ENCODE measurements around the gene SLC44A5. TPM values are rescaled to one million over a fixed set of nuclear protein-coding genes. Genes with fewer than 3 reads are reported as not detected.
"Not testable (repeated sequence)": the region's sequence is repeated elsewhere in the genome, so short reads cannot be mapped to it uniquely, and the experiment has no call there.

The SLC44A5 gene
- total RNA-seq, 4 donors from 2014 or later: 2.2 to 5.2 (median 3.3) TPM; not detected in 1

DNA sequence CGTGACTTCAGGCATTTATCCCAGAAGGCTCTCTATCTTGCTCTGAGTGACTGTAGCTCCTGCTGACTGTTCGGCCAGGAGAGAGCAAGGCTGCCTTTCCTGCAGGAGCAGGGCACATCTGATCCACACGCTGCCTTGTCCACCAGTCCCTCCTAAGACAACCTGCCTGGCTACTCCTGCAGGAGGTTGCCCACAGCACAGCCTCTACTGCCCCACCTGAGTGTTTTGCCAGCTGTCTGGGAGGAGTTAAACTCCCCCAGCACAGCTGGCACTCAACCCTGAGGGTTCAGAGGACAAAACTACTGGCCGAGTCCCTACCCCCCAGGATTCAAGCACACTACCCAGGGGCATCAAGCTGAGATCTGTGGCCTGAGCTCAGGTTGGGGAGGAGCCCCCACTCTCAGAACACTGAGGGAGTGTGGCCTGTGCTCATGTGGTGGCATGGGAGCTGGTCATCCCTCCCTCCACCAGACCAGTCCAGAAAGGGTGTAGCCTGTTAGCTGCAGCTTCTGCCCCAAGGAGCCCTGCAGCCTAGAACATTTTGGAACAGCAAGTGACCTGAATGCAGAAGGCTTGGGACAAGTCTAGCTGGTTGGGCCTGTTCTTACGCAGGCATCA, 237.3 kb downstream of the SLC44A5 start:
- Histone ChIP-seq H3K4me3 (no peak overlapping the region), H3K27me3 (no peaks in the 10 kb centered on the region), H3K4me1 (no peaks in the 10 kb centered on the region), H3K27ac (no peak overlapping the region), H3K9me3 (no peaks in the 10 kb centered on the region), H3K36me3 (no peaks in the 10 kb centered on the region)
- TF ChIP-seq POLR2A (IDR thresholded peaks at IDR 0.05) (no peak), POLR2AphosphoS5 (IDR thresholded peaks at IDR 0.05) (no peak), EP300 (IDR thresholded peaks at IDR 0.05; ENCODE audit: low read depth) (no peak)
- TF ChIP-seq, protein P1, sequence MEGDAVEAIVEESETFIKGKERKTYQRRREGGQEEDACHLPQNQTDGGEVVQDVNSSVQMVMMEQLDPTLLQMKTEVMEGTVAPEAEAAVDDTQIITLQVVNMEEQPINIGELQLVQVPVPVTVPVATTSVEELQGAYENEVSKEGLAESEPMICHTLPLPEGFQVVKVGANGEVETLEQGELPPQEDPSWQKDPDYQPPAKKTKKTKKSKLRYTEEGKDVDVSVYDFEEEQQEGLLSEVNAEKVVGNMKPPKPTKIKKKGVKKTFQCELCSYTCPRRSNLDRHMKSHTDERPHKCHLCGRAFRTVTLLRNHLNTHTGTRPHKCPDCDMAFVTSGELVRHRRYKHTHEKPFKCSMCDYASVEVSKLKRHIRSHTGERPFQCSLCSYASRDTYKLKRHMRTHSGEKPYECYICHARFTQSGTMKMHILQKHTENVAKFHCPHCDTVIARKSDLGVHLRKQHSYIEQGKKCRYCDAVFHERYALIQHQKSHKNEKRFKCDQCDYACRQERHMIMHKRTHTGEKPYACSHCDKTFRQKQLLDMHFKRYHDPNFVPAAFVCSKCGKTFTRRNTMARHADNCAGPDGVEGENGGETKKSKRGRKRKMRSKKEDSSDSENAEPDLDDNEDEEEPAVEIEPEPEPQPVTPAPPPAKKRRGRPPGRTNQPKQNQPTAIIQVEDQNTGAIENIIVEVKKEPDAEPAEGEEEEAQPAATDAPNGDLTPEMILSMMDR (IDR thresholded peaks at IDR 0.05): no peak
- in situ Hi-C loops (cut with MboI; ENCODE audit: low pct_ligation_motif_present in 1 of 4, low pct_unique_long_range_greater_than_20kb in 1 of 4, low sequenced_read_pairs in 3 of 4) (no loop called here), intact Hi-C loops (cut with DNase I; ENCODE audit: low total_unique reads) (no loop called here)
- no peak for DNase-seq
- 65% methylated on average over 5 of the region's 5 CpGs; no CpG with 5 or more reads in 1 of the 2 donors for WGBS, 2 donors (ENCODE audit: low coverage in 1 of 2)

DNA sequence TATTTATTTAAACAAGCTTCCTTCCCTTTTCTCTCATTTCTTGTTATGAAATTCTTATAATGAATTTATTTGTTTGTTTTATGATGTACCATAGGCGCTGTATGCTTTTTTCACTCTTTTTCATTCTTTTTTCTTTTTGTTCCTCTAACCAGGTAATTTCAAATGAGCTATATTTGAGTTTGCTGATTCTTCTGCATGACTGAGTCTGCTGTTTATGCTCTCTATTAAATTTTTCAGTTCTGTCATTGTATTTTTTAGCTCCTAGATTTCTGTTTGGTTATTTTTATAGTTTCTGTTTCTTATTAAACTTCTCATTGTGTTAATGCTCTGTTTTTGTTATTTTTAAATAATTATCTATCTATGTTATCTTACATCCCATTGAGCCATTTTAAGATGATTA, 244.3 kb downstream of the SLC44A5 start:
- no peaks in the 10 kb centered on the region for H3K36me3 ChIP-seq
- in situ Hi-C loops (cut with MboI; ENCODE audit: low pct_ligation_motif_present in 1 of 4, low pct_unique_long_range_greater_than_20kb in 1 of 4, low sequenced_read_pairs in 3 of 4): no loop called here
- H3K9me3 ChIP-seq: peaks cover 0 to 11% of the 10 kb centered on the region in 2 donors
- no peak overlapping the region for H3K4me3 ChIP-seq
- 63 to 88% methylated on average over 1 of the region's 1 CpG for WGBS, 2 donors (ENCODE audit: low coverage in 1 of 2)
- intact Hi-C loops (cut with DNase I; ENCODE audit: low total_unique reads): no loop called here
- no peak for DNase-seq
- no peak overlapping the region for H3K27ac ChIP-seq
- H3K4me1 ChIP-seq: no peaks in the 10 kb centered on the region
- TF ChIP-seq, protein P1 (IDR thresholded peaks at IDR 0.05): no peak
- no peak for TF ChIP-seq EP300 (IDR thresholded peaks at IDR 0.05; ENCODE audit: low read depth)
- no peak for TF ChIP-seq POLR2AphosphoS5 (IDR thresholded peaks at IDR 0.05)
- TF ChIP-seq POLR2A (IDR thresholded peaks at IDR 0.05): no peak
- H3K27me3 ChIP-seq: no peaks in the 10 kb centered on the region

DNA sequence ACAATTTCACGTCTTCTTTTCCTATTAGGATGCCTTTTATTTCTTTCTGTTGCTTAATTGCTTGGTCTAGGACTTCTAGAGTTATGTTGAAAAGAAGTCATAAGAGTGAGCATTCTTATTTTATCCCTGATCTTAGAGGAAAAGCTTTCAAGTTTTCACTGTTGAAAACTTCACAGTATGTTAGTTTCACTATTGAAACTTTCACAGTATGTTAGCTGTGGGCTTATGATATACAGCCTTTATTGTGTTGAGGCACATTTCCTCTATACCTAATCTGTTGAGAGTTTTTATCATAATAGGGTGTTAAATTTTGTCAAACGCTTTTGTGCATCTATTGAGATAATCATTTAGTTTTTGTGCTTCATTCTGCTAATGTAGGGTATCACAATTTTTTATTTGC, 249.7 kb downstream of the SLC44A5 start:
- intact Hi-C loops (cut with DNase I; ENCODE audit: low total_unique reads): no loop called here
- Histone ChIP-seq H3K4me3 (no peak overlapping the region), H3K36me3 (no peaks in the 10 kb centered on the region), H3K4me1 (no peaks in the 10 kb centered on the region), H3K27me3 (no peaks in the 10 kb centered on the region), H3K9me3 (peaks cover 0 to 10% of the 10 kb centered on the region in 2 donors), H3K27ac (no peak overlapping the region)
- TF ChIP-seq, protein P1 (IDR thresholded peaks at IDR 0.05): no peak
- TF ChIP-seq POLR2A (IDR thresholded peaks at IDR 0.05): no peak
- no peak for TF ChIP-seq POLR2AphosphoS5 (IDR thresholded peaks at IDR 0.05)
- no peak for TF ChIP-seq EP300 (IDR thresholded peaks at IDR 0.05; ENCODE audit: low read depth)
- WGBS, 2 donors (ENCODE audit: low coverage in 1 of 2): 74 to 75% methylated on average over 2 of the region's 2 CpGs
- DNase-seq: no peak
- in situ Hi-C loops (cut with MboI; ENCODE audit: low pct_ligation_motif_present in 1 of 4, low pct_unique_long_range_greater_than_20kb in 1 of 4, low sequenced_read_pairs in 3 of 4): no loop called here

DNA sequence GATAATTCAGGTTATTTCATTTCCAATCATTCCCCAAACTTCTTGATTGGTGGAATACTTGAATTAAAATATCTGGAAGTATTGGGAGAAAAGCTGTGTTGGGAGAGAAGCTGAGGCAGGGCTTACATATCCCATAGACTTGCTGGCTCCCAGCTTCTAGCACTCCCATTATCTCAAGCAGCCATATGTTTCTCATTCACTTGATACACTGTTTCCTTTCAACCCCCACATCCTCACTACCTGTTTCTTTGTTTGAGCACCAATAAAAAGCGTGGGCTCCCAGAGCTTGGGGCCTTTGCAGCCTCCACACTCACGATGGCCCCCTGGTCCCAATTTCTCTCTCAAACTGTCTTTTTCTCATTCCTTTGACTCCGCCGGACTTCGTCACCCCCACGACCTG, 256.6 kb downstream of the SLC44A5 start:
- H3K4me1 ChIP-seq; H3K4me3 ChIP-seq; in situ Hi-C loops (cut with MboI; ENCODE audit: low pct_ligation_motif_present in 1 of 4, low pct_unique_long_range_greater_than_20kb in 1 of 4, low sequenced_read_pairs in 3 of 4); H3K27me3 ChIP-seq; H3K36me3 ChIP-seq; H3K9me3 ChIP-seq; H3K27ac ChIP-seq; DNase-seq; intact Hi-C loops (cut with DNase I; ENCODE audit: low total_unique reads): not testable (repeated sequence)
- 79 to 80% methylated on average over 6 of the region's 6 CpGs for WGBS, 2 donors (ENCODE audit: low coverage in 1 of 2)

DNA sequence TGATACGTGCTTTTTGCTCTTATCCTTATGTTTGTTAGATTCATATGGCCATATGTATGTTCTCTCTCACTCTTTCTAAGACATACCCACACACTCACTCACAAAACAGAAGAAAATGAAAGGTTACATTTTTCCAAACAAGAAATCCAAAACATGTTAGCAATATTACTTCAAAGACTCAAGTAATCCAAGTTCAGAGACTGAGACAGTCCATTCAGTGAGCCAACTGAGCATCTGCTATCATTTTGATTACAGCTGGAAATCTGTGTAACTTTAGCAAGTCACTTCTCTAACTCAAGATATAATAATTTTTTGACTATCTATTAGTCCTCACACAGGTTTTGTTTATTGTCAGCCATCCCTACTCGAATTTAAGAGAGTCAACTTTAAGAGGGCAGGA, 257.9 kb downstream of the SLC44A5 start:
- H3K9me3 ChIP-seq: no peaks in the 10 kb centered on the region
- WGBS, 2 donors (ENCODE audit: low coverage in 1 of 2): 39 to 47% methylated on average over 2 of the region's 2 CpGs
- intact Hi-C loops (cut with DNase I; ENCODE audit: low total_unique reads) (no loop called here), in situ Hi-C loops (cut with MboI; ENCODE audit: low pct_ligation_motif_present in 1 of 4, low pct_unique_long_range_greater_than_20kb in 1 of 4, low sequenced_read_pairs in 3 of 4) (no loop called here)
- H3K27ac ChIP-seq: no peak overlapping the region
- TF ChIP-seq EP300 (IDR thresholded peaks at IDR 0.05; ENCODE audit: low read depth) (no peak), POLR2AphosphoS5 (IDR thresholded peaks at IDR 0.05) (no peak), POLR2A (IDR thresholded peaks at IDR 0.05) (no peak)
- TF ChIP-seq, protein P1 (IDR thresholded peaks at IDR 0.05): no peak
- no peak for DNase-seq
- no peaks in the 10 kb centered on the region for H3K36me3 ChIP-seq
- no peaks in the 10 kb centered on the region for H3K4me1 ChIP-seq
- H3K27me3 ChIP-seq: no peaks in the 10 kb centered on the region
- H3K4me3 ChIP-seq: no peak overlapping the region

All from transverse colon (tissue), 4 donors.